ENCODE results near the gene SLC5A3.

Gene SLC5A3

GRCh38 chr21:34100337-34100736 lies 27.0 kb downstream of the SLC5A3 start:
- TF ChIP-seq EZH2 (IDR thresholded peaks at IDR 0.05) (no peak), FOXP2 (optimal IDR thresholded peaks at IDR 0.05; ENCODE audit: control extremely low read depth, extremely low read length, insufficient read depth) (no peak)
- Histone ChIP-seq H3K4me3 (no peak overlapping the region), H3K36me3 (ENCODE audit: insufficient read depth, low read length) (peaks cover 14% of the 10 kb centered on the region; the same call in 1 of the 2 replicates), H3K9me3 (ENCODE audit: low read depth, low read length) (no peaks in the 10 kb centered on the region), H3K27ac (no peak overlapping the region), H3K9ac (ENCODE audit: insufficient read length) (no peak overlapping the region)
- no peak for DNase-seq (ENCODE audit: low read depth, low spot score)

- Histone ChIP-seq H3K36me3 (ENCODE audit: insufficient read depth, low read length) (peaks cover 10% of the 10 kb centered on the region; the same call in 1 of the 2 replicates), H3K27ac (no peak overlapping the region), H3K9me3 (ENCODE audit: low read depth, low read length) (no peaks in the 10 kb centered on the region), H3K4me3 (no peak overlapping the region), H3K9ac (ENCODE audit: insufficient read length) (no peak overlapping the region)
- TF ChIP-seq FOXP2 (optimal IDR thresholded peaks at IDR 0.05; ENCODE audit: control extremely low read depth, extremely low read length, insufficient read depth) (no peak), EZH2 (IDR thresholded peaks at IDR 0.05) (no peak), POLR2AphosphoS5 (IDR thresholded peaks at IDR 0.05; ENCODE audit: borderline replicate concordance, low read depth, low read length) (no peak)
- DNase-seq (ENCODE audit: low read depth, low spot score) = no peak
These were observed 27.4 kb downstream of the SLC5A3 start for GRCh38 chr21:34100790-34101189.

- H3K36me3 ChIP-seq (ENCODE audit: insufficient read depth, low read length) = 0 out of 2 replicates have a peak, but pooled peaks cover 5% of the 10 kb centered on the region
- no peak overlapping the region for H3K4me3 ChIP-seq
- no peak overlapping the region for H3K27ac ChIP-seq
- H3K9me3 ChIP-seq (ENCODE audit: low read depth, low read length) = no peaks in the 10 kb centered on the region
- no peak overlapping the region for H3K9ac ChIP-seq (ENCODE audit: insufficient read length)
- no peak for DNase-seq (ENCODE audit: low read depth, low spot score)
- TF ChIP-seq POLR2AphosphoS5 (IDR thresholded peaks at IDR 0.05; ENCODE audit: borderline replicate concordance, low read depth, low read length) = no peak
- no peak for TF ChIP-seq FOXP2 (optimal IDR thresholded peaks at IDR 0.05; ENCODE audit: control extremely low read depth, extremely low read length, insufficient read depth)
- no peak for TF ChIP-seq EZH2 (IDR thresholded peaks at IDR 0.05)
These were observed 32.7 kb downstream of the SLC5A3 start for GRCh38 chr21:34105947-34106541.

- DNase-seq (ENCODE audit: low read depth, low spot score) = no peak
- Histone ChIP-seq H3K9me3 (ENCODE audit: low read depth, low read length) (no peaks in the 10 kb centered on the region), H3K9ac (ENCODE audit: insufficient read length) (no peak overlapping the region), H3K4me3 (no peak overlapping the region), H3K36me3 (ENCODE audit: insufficient read depth, low read length) (0 out of 2 replicates have a peak, but pooled peaks cover 5% of the 10 kb centered on the region), H3K27ac (no peak overlapping the region)
- no peak for TF ChIP-seq POLR2AphosphoS5 (IDR thresholded peaks at IDR 0.05; ENCODE audit: borderline replicate concordance, low read depth, low read length)
- TF ChIP-seq FOXP2 (optimal IDR thresholded peaks at IDR 0.05; ENCODE audit: control extremely low read depth, extremely low read length, insufficient read depth) = no peak
- no peak for TF ChIP-seq EZH2 (IDR thresholded peaks at IDR 0.05)
These were observed 34.2 kb downstream of the SLC5A3 start for GRCh38 chr21:34107606-34108005.

- H3K4me3 ChIP-seq = no peak overlapping the region
- H3K9me3 ChIP-seq (ENCODE audit: low read depth, low read length) = no peaks in the 10 kb centered on the region
- H3K27ac ChIP-seq = no peak overlapping the region
- no peaks in the 10 kb centered on the region for H3K36me3 ChIP-seq (ENCODE audit: insufficient read depth, low read length)
- no peak for DNase-seq (ENCODE audit: low read depth, low spot score)
- no peak for TF ChIP-seq EZH2 (IDR thresholded peaks at IDR 0.05)
- TF ChIP-seq FOXP2 (optimal IDR thresholded peaks at IDR 0.05; ENCODE audit: control extremely low read depth, extremely low read length, insufficient read depth) = no peak
- TF ChIP-seq POLR2AphosphoS5 (IDR thresholded peaks at IDR 0.05; ENCODE audit: borderline replicate concordance, low read depth, low read length) = no peak
- H3K9ac ChIP-seq (ENCODE audit: insufficient read length) = no peak overlapping the region
These were observed 35.7 kb downstream of the SLC5A3 start for GRCh38 chr21:34109075-34109474.

GRCh38 chr21:34110594-34111202 lies 37.3 kb downstream of the SLC5A3 start:
- Histone ChIP-seq H3K9ac (ENCODE audit: insufficient read length) (no peak overlapping the region), H3K4me3 (no peak overlapping the region), H3K36me3 (ENCODE audit: insufficient read depth, low read length) (no peaks in the 10 kb centered on the region)

GRCh38 chr21:34112316-34113033 lies 39.1 kb downstream of the SLC5A3 start:
- Histone ChIP-seq H3K9ac (ENCODE audit: insufficient read length) (no peak overlapping the region), H3K27ac (no peak overlapping the region), H3K4me3 (no peak overlapping the region), H3K9me3 (ENCODE audit: low read depth, low read length) (no peaks in the 10 kb centered on the region), H3K36me3 (ENCODE audit: insufficient read depth, low read length) (no peaks in the 10 kb centered on the region)
- no peak for TF ChIP-seq EZH2 (IDR thresholded peaks at IDR 0.05)
- TF ChIP-seq POLR2AphosphoS5 (IDR thresholded peaks at IDR 0.05; ENCODE audit: borderline replicate concordance, low read depth, low read length) = no peak
- TF ChIP-seq FOXP2 (optimal IDR thresholded peaks at IDR 0.05; ENCODE audit: control extremely low read depth, extremely low read length, insufficient read depth) = no peak
- no peak for DNase-seq (ENCODE audit: low read depth, low spot score)

More at GRCh38 chr21:34110594-34111202, 37.3 kb downstream of the SLC5A3 start:
- no peak for DNase-seq (ENCODE audit: low read depth, low spot score)
- no peak for TF ChIP-seq EZH2 (IDR thresholded peaks at IDR 0.05)
- TF ChIP-seq POLR2AphosphoS5 (IDR thresholded peaks at IDR 0.05; ENCODE audit: borderline replicate concordance, low read depth, low read length) = no peak
- TF ChIP-seq FOXP2 (optimal IDR thresholded peaks at IDR 0.05; ENCODE audit: control extremely low read depth, extremely low read length, insufficient read depth) = no peak
- Histone ChIP-seq H3K27ac (no peak overlapping the region), H3K9me3 (ENCODE audit: low read depth, low read length) (no peaks in the 10 kb centered on the region)

- H3K9ac ChIP-seq (ENCODE audit: insufficient read length) = no peak overlapping the region
- H3K27ac ChIP-seq = no peak overlapping the region
- no peak for DNase-seq (ENCODE audit: low read depth, low spot score)
- no peaks in the 10 kb centered on the region for H3K36me3 ChIP-seq (ENCODE audit: insufficient read depth, low read length)
- TF ChIP-seq FOXP2 (optimal IDR thresholded peaks at IDR 0.05; ENCODE audit: control extremely low read depth, extremely low read length, insufficient read depth) = no peak
- TF ChIP-seq POLR2AphosphoS5 (IDR thresholded peaks at IDR 0.05; ENCODE audit: borderline replicate concordance, low read depth, low read length) = no peak
- TF ChIP-seq EZH2 (IDR thresholded peaks at IDR 0.05) = no peak
- no peaks in the 10 kb centered on the region for H3K9me3 ChIP-seq (ENCODE audit: low read depth, low read length)
- H3K4me3 ChIP-seq = no peak overlapping the region
These were observed 40.5 kb downstream of the SLC5A3 start for GRCh38 chr21:34113842-34114241.

Data from SK-N-MC (cell line).